Activated naive CD8-positive, alpha-beta T cell (primary cell): Measurements from ENCODE around the gene CHST5.
A peak's percentile ranks its signal among the peaks of the same experiment; 100 is the strongest.

Source experiments
- H3K27ac Mint-ChIP-seq: one replicate; pipeline ENCODE4 v1.8.0; 2021; ENCODE audit warnings: mixed read lengths
- H3K27me3 Mint-ChIP-seq: one replicate; pipeline ENCODE4 v1.8.0; 2021; ENCODE audit warnings: mixed read lengths
- H3K36me3 Mint-ChIP-seq: one replicate; pipeline ENCODE4 v1.8.0; 2021; ENCODE audit warnings: mixed read lengths
- H3K4me1 Mint-ChIP-seq: one replicate; pipeline ENCODE4 v1.8.0; 2021; ENCODE audit warnings: low read depth, mixed read lengths
- H3K4me3 Mint-ChIP-seq: one replicate; pipeline ENCODE4 v1.8.0; 2021; ENCODE audit warnings: mild to moderate bottlenecking, mixed read lengths
- H3K9me3 Mint-ChIP-seq: one replicate; pipeline ENCODE4 v1.8.0; 2021; ENCODE audit warnings: low read depth, mixed read lengths

CHST5 gene

DNA sequence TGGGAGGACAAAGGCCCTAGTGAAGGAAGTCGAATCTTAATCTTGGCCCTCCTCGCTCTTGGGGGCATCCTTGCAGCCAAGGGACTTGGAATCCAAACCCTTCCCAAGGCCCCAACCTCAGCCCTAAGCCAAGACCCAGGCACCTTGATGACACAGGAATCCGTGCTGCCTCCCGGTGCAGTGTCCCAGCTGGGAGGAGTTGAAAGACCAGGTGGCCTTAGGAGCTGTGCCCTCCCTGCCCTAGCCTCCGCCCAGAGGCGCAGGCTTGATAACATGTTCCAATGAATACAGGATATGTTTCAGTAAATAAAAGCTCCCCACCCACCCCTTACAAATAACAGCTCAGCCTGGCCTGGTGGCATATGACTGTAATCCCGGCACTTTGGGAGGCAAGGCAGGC lies at the start of gene CHST5:
TSS of gene CHST5 (minus strand) at position 208 of the 400 bp plus-strand sequence. CDS start 5,724 bp downstream, outside the sequence.
- Mint-ChIP-seq H3K36me3 (no peaks in the 10 kb centered on the region), H3K4me3 (no peak within 1 kb of the TSS), H3K27me3 (no peaks in the 10 kb centered on the region), H3K27ac (no peak within 1 kb of the TSS), H3K9me3 (no peaks in the 10 kb centered on the region), H3K4me1 (no peaks in the 10 kb centered on the region)

DNA sequence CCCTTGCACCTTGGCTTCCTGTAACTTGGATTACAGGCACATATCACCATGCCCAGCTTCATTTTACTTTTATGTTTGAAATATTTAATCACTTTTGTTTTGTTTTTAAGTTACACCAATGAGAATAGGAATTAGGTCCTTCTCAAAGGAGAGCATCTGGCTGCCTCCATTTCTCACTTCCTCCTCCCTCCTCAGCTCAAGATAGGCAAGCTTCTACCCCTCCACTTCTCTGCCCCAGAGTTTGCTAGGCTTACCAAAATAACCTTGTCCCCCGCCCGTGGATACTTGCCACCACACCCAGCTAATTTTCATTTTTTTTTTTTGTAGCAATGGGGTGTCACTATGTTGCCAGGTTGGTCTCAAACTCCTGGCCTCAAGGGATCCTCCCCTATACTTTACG lies 48.2 kb upstream of the CHST5 start:
- Mint-ChIP-seq H3K27ac (peak overlapping the region; percentile 62), H3K4me3 (no peak overlapping the region), H3K4me1 (peaks cover 1% of the 10 kb centered on the region), H3K9me3 (no peaks in the 10 kb centered on the region), H3K36me3 (no peaks in the 10 kb centered on the region), H3K27me3 (no peaks in the 10 kb centered on the region)

- Mint-ChIP-seq H3K36me3 (no peaks in the 10 kb centered on the region), H3K4me3 (no peak overlapping the region), H3K4me1 (peaks cover 19% of the 10 kb centered on the region), H3K9me3 (no peaks in the 10 kb centered on the region), H3K27me3 (no peaks in the 10 kb centered on the region), H3K27ac (peak overlapping the region; percentile 38)
Measured at GRCh38 chr16:75579281-75579834, 43.5 kb upstream of the CHST5 start.

GRCh38 chr16:75578725-75579124 lies 42.8 kb upstream of the CHST5 start:
- H3K9me3 Mint-ChIP-seq = no peaks in the 10 kb centered on the region
- no peaks in the 10 kb centered on the region for H3K36me3 Mint-ChIP-seq
- peak overlapping the region; percentile 38 for H3K27ac Mint-ChIP-seq
- H3K4me1 Mint-ChIP-seq = peaks cover 20% of the 10 kb centered on the region
- H3K4me3 Mint-ChIP-seq = no peak overlapping the region
- H3K27me3 Mint-ChIP-seq = no peaks in the 10 kb centered on the region

- no peaks in the 10 kb centered on the region for H3K27me3 Mint-ChIP-seq
- H3K36me3 Mint-ChIP-seq = no peaks in the 10 kb centered on the region
- H3K4me3 Mint-ChIP-seq = no peak overlapping the region
- peaks cover 25% of the 10 kb centered on the region for H3K4me1 Mint-ChIP-seq
- no peaks in the 10 kb centered on the region for H3K9me3 Mint-ChIP-seq
- no peak overlapping the region for H3K27ac Mint-ChIP-seq
Measured at GRCh38 chr16:75578212-75578611, 42.3 kb upstream of the CHST5 start.

- Mint-ChIP-seq H3K4me1 (peaks cover 27% of the 10 kb centered on the region), H3K4me3 (no peak overlapping the region), H3K27me3 (no peaks in the 10 kb centered on the region), H3K9me3 (no peaks in the 10 kb centered on the region), H3K27ac (no peak overlapping the region), H3K36me3 (no peaks in the 10 kb centered on the region)
Measured at GRCh38 chr16:75576384-75576811, 40.5 kb upstream of the CHST5 start.

DNA sequence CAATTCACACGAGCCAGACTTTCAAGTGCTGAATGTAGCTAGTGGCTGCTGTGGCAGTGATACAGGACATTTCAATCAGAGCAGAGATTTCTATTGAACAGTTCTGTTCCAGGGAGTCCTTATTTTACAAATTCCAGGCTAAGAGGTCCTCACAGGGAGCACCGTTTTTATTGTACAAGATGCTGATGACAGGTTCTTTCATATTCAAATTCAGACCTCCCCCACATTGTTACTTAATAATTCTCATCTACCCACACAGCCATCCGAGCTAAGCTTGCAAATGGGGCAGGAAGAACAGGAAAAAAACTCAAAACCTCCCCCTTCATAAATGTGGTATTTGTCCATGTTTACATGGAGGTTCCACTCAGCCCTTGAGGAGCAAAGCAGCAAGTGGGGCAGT lies 40.0 kb upstream of the CHST5 start:
- Mint-ChIP-seq H3K4me3 (no peak overlapping the region), H3K9me3 (no peaks in the 10 kb centered on the region), H3K27ac (peak overlapping the region; percentile 16), H3K27me3 (no peaks in the 10 kb centered on the region), H3K36me3 (no peaks in the 10 kb centered on the region), H3K4me1 (peaks cover 30% of the 10 kb centered on the region)

DNA sequence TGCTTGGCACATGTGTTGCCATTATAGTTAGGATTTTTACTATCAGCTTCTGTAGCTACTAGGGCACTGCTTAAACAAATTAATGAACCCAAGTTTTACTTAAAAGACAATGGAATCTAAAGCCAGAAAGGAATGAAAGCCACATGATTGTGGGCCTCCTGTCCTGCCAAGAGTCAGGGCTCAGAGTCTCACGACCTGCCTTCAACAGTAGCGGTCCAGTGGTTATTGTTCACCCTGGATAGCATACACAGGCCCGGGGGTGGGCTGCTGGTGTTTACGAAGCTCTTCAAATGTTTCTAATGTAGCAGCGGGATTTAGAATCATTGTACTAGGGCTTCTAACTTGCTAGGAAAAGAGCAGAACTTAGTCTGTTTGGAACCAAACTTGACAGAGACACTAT lies 38.0 kb upstream of the CHST5 start:
- H3K36me3 Mint-ChIP-seq = no peaks in the 10 kb centered on the region
- H3K4me1 Mint-ChIP-seq = peaks cover 38% of the 10 kb centered on the region
- no peak overlapping the region for H3K4me3 Mint-ChIP-seq
- no peaks in the 10 kb centered on the region for H3K27me3 Mint-ChIP-seq
- H3K27ac Mint-ChIP-seq = no peak overlapping the region
- no peaks in the 10 kb centered on the region for H3K9me3 Mint-ChIP-seq

- Mint-ChIP-seq H3K27me3 (no peaks in the 10 kb centered on the region), H3K4me3 (no peak overlapping the region), H3K4me1 (peaks cover 38% of the 10 kb centered on the region), H3K9me3 (no peaks in the 10 kb centered on the region), H3K36me3 (no peaks in the 10 kb centered on the region), H3K27ac (peak overlapping the region; percentile 61)
Measured at GRCh38 chr16:75572864-75573542, 37.1 kb upstream of the CHST5 start.

DNA sequence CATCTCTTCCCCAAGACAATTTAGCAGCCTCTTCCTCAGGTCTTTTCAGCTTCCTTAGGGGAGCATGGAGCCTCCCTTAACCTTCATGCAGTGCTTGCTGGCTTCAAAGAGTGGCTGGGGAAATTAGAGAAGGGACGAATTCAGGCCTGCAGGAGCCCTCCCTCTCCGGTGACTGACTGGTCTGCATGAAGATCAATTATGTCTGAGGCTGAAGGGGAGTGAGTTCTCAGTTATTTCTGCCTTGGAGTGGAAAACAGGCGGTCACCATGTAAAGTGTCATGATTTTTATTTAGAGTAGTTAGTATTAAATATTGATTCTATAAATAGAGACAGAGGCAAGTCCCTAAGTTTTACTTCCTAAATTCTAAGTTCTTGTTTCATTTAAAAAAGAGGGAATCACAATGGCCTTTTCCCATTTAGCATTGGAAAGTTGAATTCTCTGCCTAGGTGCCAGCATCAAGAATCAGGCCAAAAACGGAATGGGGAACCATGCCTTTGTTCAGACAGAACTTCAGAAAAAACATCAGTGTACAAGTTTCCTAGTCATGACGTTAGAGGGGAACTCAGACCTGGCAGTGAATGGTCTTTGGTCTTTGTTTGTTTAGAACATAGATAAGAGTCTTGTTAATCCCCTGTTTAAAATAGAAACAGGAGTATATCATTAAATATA lies 34.6 kb upstream of the CHST5 start:
- H3K4me3 Mint-ChIP-seq = no peak overlapping the region
- H3K36me3 Mint-ChIP-seq = no peaks in the 10 kb centered on the region
- H3K4me1 Mint-ChIP-seq = peaks cover 44% of the 10 kb centered on the region
- H3K27me3 Mint-ChIP-seq = no peaks in the 10 kb centered on the region
- no peak overlapping the region for H3K27ac Mint-ChIP-seq
- H3K9me3 Mint-ChIP-seq = no peaks in the 10 kb centered on the region

DNA sequence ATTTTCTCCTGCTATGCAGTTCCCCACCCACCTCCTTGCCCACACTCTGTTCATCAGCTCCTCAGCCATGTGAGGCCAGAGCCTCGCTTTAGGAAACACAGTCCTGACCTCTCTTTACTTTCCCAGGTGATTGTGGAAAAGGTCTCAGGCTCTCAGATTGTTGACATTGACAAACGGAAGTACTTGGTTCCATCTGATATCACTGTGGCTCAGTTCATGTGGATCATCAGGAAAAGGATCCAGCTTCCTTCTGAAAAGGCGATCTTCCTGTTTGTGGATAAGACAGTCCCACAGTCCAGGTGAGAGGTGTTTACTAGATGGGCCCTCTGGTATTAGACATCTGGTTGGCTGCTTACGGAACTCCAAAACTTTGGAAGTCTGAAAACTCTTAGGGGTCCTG lies 32.0 kb upstream of the CHST5 start:
- Mint-ChIP-seq H3K4me1 (peaks cover 40% of the 10 kb centered on the region), H3K4me3 (peak overlapping the region; percentile 96), H3K27me3 (no peaks in the 10 kb centered on the region), H3K9me3 (no peaks in the 10 kb centered on the region), H3K36me3 (no peaks in the 10 kb centered on the region), H3K27ac (no peak overlapping the region)

GRCh38 chr16:75566758-75567255 lies 30.9 kb upstream of the CHST5 start:
- H3K4me3 Mint-ChIP-seq = peak overlapping the region; percentile 96
- peaks cover 40% of the 10 kb centered on the region for H3K4me1 Mint-ChIP-seq
- no peaks in the 10 kb centered on the region for H3K36me3 Mint-ChIP-seq
- H3K27me3 Mint-ChIP-seq = peaks cover 2% of the 10 kb centered on the region
- no peaks in the 10 kb centered on the region for H3K9me3 Mint-ChIP-seq
- H3K27ac Mint-ChIP-seq = peak overlapping the region; percentile 66

- H3K27ac Mint-ChIP-seq = peak within 1 kb of the TSS; percentile 95
- peaks cover 2% of the 10 kb centered on the region for H3K27me3 Mint-ChIP-seq
- no peaks in the 10 kb centered on the region for H3K36me3 Mint-ChIP-seq
- no peaks in the 10 kb centered on the region for H3K9me3 Mint-ChIP-seq
- peaks cover 38% of the 10 kb centered on the region for H3K4me1 Mint-ChIP-seq
- H3K4me3 Mint-ChIP-seq = peak within 1 kb of the TSS; percentile 96
Measured at GRCh38 chr16:75566040-75566757, 30.3 kb upstream of the CHST5 start, which contains the start of gene GABARAPL2. TSS of gene GABARAPL2 (plus strand) at chr16:75566379. CDS start at chr16:75566487, 108 bp downstream.

DNA sequence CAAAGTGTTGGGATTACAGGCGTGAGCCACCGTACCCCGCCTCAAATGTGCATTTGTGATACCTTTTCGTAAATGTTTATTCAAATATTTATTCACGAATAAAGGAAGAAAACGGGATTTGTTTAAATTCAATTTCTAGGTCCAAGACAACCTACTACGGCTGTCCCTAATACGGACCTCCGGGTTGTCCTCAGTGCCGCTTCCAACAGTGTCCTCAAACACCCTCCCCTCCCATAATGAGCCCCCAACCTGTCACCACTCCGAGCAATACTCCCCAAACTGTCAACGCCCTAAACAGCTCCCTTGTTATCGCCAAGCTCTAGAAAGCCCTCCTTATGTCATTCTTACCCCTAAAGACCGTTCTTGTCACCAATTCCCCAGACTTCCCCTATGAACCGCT lies 29.7 kb upstream of the CHST5 start:
- peak overlapping the region; percentile 95 for H3K27ac Mint-ChIP-seq
- no peaks in the 10 kb centered on the region for H3K9me3 Mint-ChIP-seq
- no peaks in the 10 kb centered on the region for H3K36me3 Mint-ChIP-seq
- H3K27me3 Mint-ChIP-seq = peaks cover 2% of the 10 kb centered on the region
- peak overlapping the region; percentile 96 for H3K4me3 Mint-ChIP-seq
- peaks cover 37% of the 10 kb centered on the region for H3K4me1 Mint-ChIP-seq
